Gastroesophageal sphincter (tissue), 4 donors: Measurements from ENCODE around the gene RNU6-7. TPM values are rescaled to one million over a fixed set of nuclear protein-coding genes. Genes with fewer than 3 reads are reported as not detected.

Experiments used
- ATAC-seq: fragments of 150-250 bp; one replicate; pipeline ENCODE4 v1.9.1; 2016; ENCODE audit warnings: mild to moderate bottlenecking, moderate library complexity
- H3K27ac ChIP-seq, 4 donors: fragments of 200-600 bp; sonication (generic) in 3 of 4; 1 replicate in 3 of 4; 2 replicates in 1 of 4; pipeline ENCODE4 v1.5.1; 2016 to 2019
- H3K27me3 ChIP-seq: fragments of 200-600 bp; sonication (generic); one replicate; pipeline ENCODE4 v1.5.1; 2019
- H3K36me3 ChIP-seq, 2 donors: fragments of 200-600 bp; sonication (generic); one replicate each; pipeline ENCODE4 v1.5.1; 2019; ENCODE audit warnings: control low read depth in 1 of 2
- H3K4me1 ChIP-seq, 3 donors: fragments of 200-600 bp; sonication (generic); 1 replicate in 2 of 3; 2 replicates in 1 of 3; pipeline ENCODE4 v1.5.1; 2016 to 2019; ENCODE audit warnings: control low read depth in 2 of 3
- H3K4me3 ChIP-seq, 2 donors: fragments of 200-600 bp; sonication (generic); one replicate each; pipeline ENCODE4 v1.5.1; 2019; ENCODE audit warnings: mild to moderate bottlenecking in 1 of 2, moderate library complexity in 1 of 2
- H3K9me3 ChIP-seq, 3 donors: fragments of 200-600 bp; sonication (generic); one replicate each; pipeline ENCODE4 v1.5.1; 2017 to 2019; ENCODE audit warnings: control low read depth in 2 of 3
- CTCF ChIP-seq, 4 experiments: fragments of 200-600 bp in 2 of 4; fragments of 450-650 bp in 2 of 4; sonication (generic) in 1 of 4; IDR thresholded peaks; one replicate each; pipeline ENCODE4 v1.5.1; 2017 to 2019; ENCODE audit warnings: antibody characterized with exemption in 4 of 4, mild to moderate bottlenecking in 2 of 4, moderate library complexity in 2 of 4
- EP300 ChIP-seq: sonication (generic); formaldehyde crosslinking; IDR thresholded peaks from one replicate; pipeline ENCODE4 v1.6.1; 2017; ENCODE audit warnings: antibody characterized with exemption, mild to moderate bottlenecking
- POLR2A ChIP-seq, 2 donors: fragments of 450-650 bp; IDR thresholded peaks; one replicate each; pipeline ENCODE4 v1.6.1; 2017; ENCODE audit warnings: antibody characterized with exemption in 2 of 2, mild to moderate bottlenecking in 2 of 2, moderate library complexity in 1 of 2
- POLR2AphosphoS5 ChIP-seq: sonication (generic); formaldehyde crosslinking; IDR thresholded peaks from one replicate; pipeline ENCODE4 v1.6.1; 2017; ENCODE audit warnings: antibody characterized with exemption
- WGBS, 2 donors: methylation state at CpG; one replicate each; pipeline ENCODE4 v1.1.5; 2018; ENCODE audit warnings: low coverage in 1 of 2; 5-methylcytosine and 5-hydroxymethylcytosine counted together
- small RNA-seq, 4 donors: library from RNA; depleted of rRNA; stranded (forward); fragments of <200 nt; gene quantifications; one replicate each; pipeline ENCODE3, GENCODE V24; 2016
- total RNA-seq, 4 donors: library from RNA; depleted of rRNA; stranded (reverse); fragments of >200 nt; gene quantifications; one replicate each; pipeline ENCODE4 v1.1.0, GENCODE V29; 2016

The RNU6-7 gene
- total RNA-seq, 4 donors from 2014 or later = not detected

GRCh38 chr14:32250681-32251080 lies 48.8 kb downstream of the RNU6-7 start:
- Histone ChIP-seq H3K9me3 (no peaks in the 10 kb centered on the region), H3K4me3 (no peak overlapping the region), H3K27me3 (no peaks in the 10 kb centered on the region), H3K27ac (no peak overlapping the region), H3K4me1 (peaks cover 0 to 41% (median 0%) of the 10 kb centered on the region in 3 donors), H3K36me3 (no peaks in the 10 kb centered on the region)
- WGBS, 2 donors = 50 to 75% methylated on average over 2 to 3 of the region's 3 CpGs
- TF ChIP-seq EP300 (no peak), POLR2AphosphoS5 (no peak), CTCF (IDR thresholded peaks at IDR 0.05) (no peak), POLR2A (IDR thresholded peaks at IDR 0.05) (no peak)
- no peak for ATAC-seq

GRCh38 chr14:32251530-32251929 lies 49.7 kb downstream of the RNU6-7 start:
- ATAC-seq = no peak
- WGBS, 2 donors = 23 to 24% methylated on average over 4 of the region's 4 CpGs
- H3K4me1 ChIP-seq = peaks cover 0 to 48% (median 0%) of the 10 kb centered on the region in 3 donors
- no peak overlapping the region for H3K4me3 ChIP-seq
- H3K27me3 ChIP-seq = no peaks in the 10 kb centered on the region
- H3K36me3 ChIP-seq = no peaks in the 10 kb centered on the region
- no peaks in the 10 kb centered on the region for H3K9me3 ChIP-seq
- peak overlapping the region in 3 of 4 donors; percentile 56 to 69 (median 59) for H3K27ac ChIP-seq
- no peak for TF ChIP-seq CTCF (IDR thresholded peaks at IDR 0.05)
- no peak for TF ChIP-seq POLR2AphosphoS5
- TF ChIP-seq EP300 = no peak
- TF ChIP-seq POLR2A (IDR thresholded peaks at IDR 0.05) = no peak

Small RNAs within 50 kb of the gene (small RNA-seq; reads per million reads assigned to genes)
- gene RNU6-7 (0 to 0.36 (median 0) reads per million in 4 donors), gene RNU6-8 (0 reads per million in 4 donors)

Other genes with a start within 250 kb of the RNU6-7 start
- 100 to 1,000 TPM; 196 to 265 (median 239) TPM for gene ARHGAP5, start 124.7 kb upstream of the RNU6-7 start, total RNA-seq
- not detected for gene RNU6-8, start 1.2 kb downstream of the RNU6-7 start, total RNA-seq
- gene AKAP6, start 127.3 kb downstream of the RNU6-7 start, total RNA-seq = 10 to 100 TPM; 33.1 to 65.4 (median 45.0) TPM